HTR-8/SVneo (cell line): Measurements from ENCODE around the gene CXCL6.

ENCODE experiments used
- DNase-seq: peaks from one replicate; pipeline ENCODE4 v3.0.0; 2011; ENCODE audit warnings: low spot score, mixed read lengths; ENCODE audit not compliant: insufficient read length
- FAIRE-seq: peaks from 2 replicates; lab custom pipeline; 2011; peaks lifted over from hg19 to GRCh38; lab: Jason Lieb, UNC

Gene CXCL6

DNA sequence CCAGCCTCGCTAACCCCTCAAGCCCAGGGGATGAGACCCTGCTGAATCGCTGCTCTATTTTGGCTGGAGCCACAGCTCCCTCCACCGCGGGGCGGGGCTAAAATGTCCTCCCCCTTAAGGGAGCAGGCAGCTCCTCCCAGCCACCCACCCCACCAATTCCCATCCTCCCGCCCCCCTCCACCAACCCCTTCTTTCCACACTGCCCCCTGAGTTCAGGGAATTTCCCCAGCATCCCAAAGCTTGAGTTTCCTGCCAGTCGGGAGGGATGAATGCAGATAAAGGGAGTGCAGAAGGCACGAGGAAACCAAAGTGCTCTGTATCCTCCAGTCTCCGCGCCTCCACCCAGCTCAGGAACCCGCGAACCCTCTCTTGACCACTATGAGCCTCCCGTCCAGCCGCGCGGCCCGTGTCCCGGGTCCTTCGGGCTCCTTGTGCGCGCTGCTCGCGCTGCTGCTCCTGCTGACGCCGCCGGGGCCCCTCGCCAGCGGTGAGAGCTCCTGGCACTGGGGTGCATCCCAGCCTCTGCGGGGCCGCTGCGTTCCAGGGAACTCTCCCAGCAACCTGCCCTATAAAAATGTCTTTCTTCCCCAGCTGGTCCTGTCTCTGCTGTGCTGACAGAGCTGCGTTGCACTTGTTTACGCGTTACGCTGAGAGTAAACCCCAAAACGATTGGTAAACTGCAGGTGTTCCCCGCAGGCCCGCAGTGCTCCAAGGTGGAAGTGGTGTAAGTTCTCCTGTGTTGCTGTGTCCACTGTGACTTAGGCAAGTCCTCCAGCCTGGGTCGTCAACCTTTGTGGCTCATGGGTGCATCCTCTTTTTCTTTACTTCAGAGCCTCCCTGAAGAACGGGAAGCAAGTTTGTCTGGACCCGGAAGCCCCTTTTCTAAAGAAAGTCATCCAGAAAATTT lies at the start of gene CXCL6:
CXCL6 (plus strand) TSS at position 306 of the 907 bp plus-strand sequence; CDS start at position 379, 73 bp downstream.
- FAIRE-seq (no peak), DNase-seq (no peak)

GRCh38 chr4:73788411-73788810 lies 48.1 kb upstream of the CXCL6 start:
- DNase-seq (no peak), FAIRE-seq (no peak)

DNA sequence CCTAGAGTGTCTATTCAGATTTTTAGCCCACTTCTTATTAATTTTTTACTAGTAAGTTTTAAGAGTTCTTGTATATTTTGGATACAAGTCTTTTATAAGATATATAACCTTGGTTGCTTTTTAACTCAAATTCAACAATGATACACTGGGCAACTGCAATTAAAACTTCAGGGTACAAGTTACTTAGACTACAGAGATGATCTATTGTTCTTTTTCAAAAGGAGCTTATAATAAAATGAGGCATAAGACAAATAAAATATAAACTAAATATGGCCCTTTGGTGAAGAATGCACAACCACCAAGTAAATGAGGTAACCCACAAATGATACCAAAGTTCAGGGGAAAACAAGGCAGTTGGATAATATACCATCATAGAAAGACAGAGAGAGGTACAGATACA lies 37.6 kb upstream of the CXCL6 start:
- no peak for FAIRE-seq
- no peak for DNase-seq

GRCh38 chr4:73800206-73800605 lies 36.3 kb upstream of the CXCL6 start:
- DNase-seq (no peak), FAIRE-seq (no peak)

DNA sequence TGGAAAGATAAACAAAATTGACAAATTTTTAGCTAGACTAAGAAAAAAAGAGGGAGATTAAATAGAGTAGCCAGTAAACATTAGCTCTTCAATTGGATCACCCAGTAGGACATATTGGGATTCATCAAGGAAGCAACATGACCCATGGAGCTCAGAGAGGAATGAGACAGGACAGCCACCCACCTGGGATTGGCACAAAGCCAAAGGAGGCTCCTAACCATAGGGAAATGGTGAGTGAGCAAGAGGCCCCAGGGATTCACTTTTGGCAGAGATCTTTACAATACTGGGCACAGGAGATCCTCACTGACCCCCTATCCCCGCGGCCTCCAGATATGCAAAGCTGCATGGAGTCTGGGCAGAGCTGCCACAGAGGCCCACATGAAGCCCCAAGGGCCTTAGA lies 34.8 kb upstream of the CXCL6 start:
- no peak for FAIRE-seq
- DNase-seq: no peak

DNA sequence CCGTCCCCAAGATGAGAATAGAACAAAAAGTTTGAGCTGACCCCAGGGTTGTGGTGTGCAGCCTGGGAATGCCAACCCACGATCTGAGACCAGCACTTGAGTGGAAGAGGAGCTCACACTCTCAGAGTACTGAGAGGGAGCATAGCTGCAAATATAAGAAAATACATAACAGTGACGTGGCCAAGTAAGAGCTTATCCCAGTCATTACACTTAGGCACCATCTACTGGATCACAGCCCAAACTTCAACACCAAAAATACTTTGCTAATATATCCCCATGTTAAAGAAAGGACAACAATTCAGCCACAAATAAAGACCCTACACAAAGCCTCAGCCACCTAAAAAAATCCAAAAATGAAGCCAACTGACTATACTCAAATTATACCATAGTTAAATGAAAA lies 33.3 kb upstream of the CXCL6 start:
- FAIRE-seq (no peak), DNase-seq (no peak)

DNA sequence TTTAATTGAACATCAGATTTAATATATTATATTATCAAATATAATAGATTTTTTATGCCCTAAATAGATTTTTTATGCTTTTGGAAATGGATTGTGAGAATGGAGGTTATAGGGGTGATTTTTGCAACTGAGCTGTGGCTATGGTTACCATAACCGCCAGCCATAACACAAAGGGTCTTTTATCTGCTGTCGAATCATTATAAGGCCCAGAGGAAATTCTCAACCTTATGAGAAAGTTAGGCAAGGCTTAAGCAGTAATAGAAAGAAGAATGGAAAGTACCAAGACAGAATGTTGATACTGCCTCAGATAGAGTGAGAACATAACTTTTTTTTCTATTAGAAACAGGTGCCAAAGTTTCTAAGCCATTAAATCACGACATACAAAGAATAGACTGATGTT lies 26.3 kb upstream of the CXCL6 start:
- no peak for DNase-seq
- no peak for FAIRE-seq

DNA sequence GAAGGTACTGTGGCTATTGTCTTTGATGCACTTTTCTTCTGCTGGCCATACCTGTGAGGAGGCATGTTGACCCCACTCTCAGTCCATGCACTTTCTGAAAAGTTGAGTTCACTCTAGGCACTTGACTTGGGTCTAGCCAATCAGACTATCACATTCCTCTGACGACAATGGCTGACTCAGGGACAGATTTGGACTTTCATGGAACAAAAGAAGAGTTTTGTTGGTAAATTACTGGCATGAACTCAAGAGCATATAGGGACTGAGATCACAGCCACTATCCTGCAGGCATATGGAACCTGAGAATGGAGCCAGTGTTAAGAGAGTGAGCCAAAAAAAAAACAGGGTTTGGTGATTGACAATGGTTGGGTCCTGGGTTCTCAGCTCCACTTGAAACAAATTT lies 24.6 kb upstream of the CXCL6 start:
- DNase-seq (no peak), FAIRE-seq (no peak)

DNA sequence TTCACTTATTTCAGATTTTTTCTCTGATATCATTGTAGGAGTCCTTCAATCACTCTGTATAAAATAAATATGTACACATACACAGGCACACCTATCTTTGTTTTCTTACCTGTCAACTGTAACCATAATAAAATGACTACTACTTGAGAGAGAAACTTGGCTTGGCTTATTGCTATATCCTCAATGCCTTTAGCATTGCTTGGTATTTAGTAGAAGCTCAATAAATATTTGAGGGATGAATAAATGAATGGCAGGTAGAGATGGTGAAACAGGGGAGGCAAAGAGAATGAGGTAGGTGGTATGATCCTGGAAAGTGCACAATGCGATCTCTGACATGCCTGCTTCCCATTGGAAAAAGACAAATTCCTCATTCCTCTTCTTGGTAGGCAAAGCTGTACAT lies 21.8 kb upstream of the CXCL6 start:
- FAIRE-seq (no peak), DNase-seq (no peak)

DNA sequence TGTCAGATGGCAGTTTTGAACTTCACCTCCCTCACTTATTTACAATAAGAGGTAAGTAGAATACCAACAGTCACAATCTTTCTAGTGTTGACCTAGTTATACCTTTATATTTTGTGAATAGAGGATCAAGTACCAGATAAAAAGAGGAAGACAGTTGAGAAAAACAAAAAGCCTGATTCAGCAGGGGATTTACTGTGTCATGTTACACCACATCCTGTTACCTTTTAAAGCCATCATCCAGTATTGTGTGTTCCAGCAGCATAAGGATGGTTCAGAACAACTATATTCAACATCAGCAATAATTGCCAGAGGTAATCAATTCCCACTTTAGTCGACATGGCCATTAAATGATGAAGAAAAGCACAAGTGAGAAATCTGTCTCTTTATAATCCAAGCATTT lies 21.3 kb upstream of the CXCL6 start:
- FAIRE-seq (no peak), DNase-seq (no peak)

DNA sequence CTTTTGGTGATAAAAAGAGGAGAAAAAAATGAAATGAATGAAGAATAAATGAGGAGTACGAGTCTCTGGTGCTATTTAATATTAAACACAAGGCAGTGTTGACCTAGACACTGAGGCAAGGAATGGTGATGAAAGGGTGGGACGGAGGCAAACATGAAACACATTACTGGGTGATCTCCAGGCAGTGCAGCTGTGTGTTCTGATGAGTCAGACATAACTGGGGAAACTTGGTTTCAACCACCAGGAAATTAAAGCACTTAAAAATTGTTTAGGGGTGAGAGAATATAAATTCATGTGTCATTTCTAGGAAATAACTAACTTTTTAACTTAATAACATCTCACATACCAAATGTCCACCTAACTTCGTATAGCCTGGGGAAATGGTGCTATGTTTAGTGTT lies 19.7 kb upstream of the CXCL6 start:
- DNase-seq (no peak), FAIRE-seq (no peak)

DNA sequence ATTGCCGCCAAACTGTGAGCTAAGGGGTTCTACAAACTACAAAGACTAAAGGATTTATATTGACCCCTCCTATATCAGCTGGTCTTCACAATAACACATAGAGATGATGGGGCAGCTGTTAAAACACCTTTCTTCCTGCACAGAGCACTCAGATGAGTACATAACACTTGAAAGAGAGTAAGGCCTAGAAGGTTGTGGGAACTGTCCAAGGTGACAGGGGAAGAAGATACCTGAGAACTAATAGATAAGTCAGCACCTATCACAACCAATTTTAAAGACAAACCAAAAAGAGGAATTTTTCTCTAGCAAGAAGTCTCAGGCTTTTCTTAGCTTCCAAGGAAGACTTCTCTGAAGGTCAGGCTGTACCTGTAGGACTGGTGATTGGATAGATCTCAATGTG lies 19.1 kb upstream of the CXCL6 start:
- DNase-seq: no peak
- no peak for FAIRE-seq

DNA sequence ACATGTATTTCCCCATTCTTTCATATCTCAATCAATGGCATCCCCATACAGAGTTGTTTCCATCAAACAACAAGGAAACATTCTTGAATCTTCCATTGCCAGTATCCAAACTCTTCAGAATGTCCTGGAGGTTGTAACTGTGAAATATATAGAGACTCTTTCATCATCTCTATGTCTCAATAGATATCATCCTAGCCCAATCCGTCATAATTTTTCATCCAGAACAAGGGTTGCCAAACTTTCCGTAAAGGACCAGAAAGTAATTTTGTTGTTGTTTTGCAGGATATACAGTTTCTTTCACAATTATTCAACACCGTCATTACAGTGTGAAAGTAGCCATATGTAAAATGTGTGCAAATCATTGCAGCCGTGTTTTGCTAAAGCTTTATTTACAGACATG lies 15.2 kb upstream of the CXCL6 start:
- FAIRE-seq: no peak
- DNase-seq: no peak

DNA sequence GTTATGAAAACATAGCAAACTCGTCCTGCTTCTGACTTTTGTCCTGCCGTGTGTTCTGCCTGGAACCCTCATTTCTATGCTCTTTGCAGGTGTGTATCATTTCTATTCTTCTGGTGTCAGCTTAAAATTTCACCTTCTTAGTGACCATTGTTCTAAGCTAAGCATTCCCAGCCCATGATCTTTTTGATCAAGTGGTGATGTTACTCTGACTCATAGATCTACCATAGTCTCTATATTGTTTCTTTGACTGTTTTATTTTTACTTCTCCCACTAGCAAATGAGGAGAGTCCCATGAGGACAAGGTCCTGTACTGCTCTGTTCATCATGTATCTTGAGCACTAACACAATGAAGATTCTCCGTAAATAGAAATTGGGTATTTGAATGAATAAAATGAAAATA lies 14.1 kb upstream of the CXCL6 start:
- DNase-seq (no peak), FAIRE-seq (no peak)

DNA sequence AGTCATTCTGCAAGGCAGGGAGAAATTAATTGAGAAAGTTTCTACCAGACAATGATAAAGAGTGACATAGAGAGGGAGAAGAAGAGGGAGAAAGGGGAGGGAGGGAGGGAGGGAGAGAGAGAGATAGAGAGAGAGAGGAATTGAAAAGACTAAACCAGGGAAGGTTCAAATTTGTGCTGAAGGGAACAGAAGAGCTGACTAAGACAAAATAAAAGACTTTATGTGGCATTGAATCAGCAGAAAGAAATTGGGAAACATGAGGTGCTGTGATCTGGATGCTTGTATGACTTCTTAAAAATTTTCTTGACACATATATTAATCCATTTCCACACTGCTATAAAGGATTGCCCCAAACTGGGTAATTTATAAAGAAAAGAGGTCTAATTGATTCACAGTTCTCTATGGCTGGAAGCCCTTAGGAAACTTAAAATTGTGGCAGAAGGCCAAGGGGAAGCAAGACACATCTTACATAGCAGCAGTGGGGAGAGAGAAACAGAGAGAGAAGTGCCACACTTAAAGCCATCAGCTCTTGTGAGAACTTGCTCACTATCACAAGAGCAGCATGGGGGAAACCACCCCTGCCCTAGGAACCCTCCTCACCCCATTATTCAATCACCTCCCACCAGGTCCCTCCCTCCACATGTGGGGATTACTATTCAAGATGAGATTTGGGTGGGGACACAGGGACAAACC lies 13.5 kb upstream of the CXCL6 start:
- DNase-seq (no peak), FAIRE-seq (no peak)

DNA sequence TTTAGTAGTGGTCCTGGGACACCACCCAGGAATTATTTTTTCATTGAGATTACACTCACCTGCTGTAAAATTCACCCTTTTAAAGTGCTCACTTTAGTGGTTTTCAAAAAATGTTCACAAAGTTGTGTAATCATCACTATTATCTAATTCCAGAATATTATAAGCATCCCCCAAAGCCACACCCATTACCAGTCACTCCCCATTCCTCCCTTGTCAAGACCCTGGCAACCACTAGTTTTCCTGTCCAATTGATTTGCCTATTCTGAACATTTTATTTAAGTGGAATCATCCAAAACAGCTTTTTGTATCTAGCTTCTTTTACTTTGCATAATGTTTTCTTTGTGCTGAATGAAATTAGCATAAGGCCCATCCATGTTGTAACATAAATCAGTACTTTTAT lies 12.7 kb upstream of the CXCL6 start:
- FAIRE-seq: no peak
- no peak for DNase-seq

DNA sequence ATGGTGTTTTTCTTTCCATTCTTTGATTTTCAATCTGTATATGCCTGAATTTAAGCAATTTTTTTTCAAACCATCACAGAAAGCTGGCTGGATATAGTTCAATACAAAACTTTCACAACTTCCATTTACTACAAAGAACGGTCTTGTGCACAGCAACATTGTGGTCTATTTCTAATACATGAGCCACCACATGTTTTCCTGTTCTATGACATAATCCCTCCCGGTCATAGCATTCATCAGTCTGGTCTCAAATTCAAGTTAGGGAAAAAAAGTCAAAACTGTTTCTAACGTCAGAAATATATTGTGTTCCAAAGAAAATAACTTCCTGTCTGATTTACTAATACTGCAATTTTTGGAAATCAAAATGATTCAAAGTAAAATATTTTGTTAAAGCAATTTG lies 7.5 kb upstream of the CXCL6 start:
- FAIRE-seq (no peak), DNase-seq (no peak)

GRCh38 chr4:73831569-73831968 lies 4.9 kb upstream of the CXCL6 start:
- FAIRE-seq: no peak
- no peak for DNase-seq

DNA sequence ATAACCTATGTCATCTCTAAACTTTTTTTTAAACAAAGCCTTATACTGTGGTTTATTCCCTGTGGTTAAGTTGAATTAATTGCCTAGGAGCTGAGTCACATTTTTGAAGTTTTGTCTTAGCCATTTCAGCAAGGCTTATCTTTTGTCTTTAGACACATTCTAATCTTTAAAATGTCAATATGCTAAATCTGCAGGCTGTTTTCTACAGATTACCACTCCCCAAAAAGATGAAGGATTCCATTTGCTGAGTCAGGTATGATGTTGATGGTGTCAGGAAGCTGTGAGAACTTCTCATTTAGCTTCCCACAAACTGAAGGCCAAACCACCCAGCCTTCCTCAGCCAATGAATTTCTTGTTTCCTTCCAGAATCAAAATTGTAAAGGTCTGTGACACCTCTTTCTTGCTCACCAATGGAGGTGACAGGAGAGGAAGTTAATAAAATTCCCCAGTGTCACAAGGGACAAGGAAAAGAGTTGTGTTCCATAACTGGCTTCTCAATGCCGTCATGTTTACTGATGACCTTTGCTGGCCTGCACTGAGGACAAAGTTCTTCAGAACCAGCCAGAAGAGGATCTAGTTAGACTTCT lies 3.7 kb upstream of the CXCL6 start:
- DNase-seq (no peak), FAIRE-seq (no peak)

DNA sequence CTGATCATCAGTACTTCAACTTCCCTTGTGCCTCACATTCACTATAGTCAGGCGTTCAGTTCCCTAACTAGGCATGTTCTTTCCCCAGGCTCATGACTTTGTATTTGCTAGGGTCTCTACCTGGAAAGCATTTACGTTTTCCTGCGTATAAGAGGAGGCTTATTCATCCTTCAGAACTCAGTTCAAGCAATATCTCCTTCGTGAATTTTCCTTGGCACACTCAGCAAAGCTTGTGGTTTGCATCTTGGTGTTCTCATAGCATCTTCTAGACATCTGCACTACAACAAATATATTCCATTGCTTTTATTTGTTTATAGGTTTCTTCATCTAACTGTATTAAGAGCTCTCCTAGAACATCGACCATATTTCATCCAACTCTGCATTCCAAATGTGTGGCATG lies 2.6 kb downstream of the CXCL6 start:
- DNase-seq: no peak

DNA sequence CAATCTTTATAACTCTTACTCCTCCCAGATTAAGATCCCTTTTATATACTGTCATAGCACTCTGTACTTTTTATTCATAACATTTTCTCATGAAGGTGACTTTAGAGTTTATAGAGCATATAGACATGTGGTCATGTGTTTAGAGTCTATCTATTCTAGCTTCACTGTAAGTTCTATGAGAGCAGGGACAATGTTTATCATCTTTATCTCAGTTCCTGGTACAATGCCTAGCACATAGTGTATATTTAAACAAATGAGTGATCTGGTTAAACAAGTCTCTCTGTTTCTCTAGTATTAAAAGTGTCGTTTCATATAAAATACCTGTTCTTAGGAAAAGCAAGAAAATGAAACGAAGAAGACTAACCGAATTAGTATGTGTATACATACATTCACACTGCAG lies 3.2 kb downstream of the CXCL6 start:
- no peak for FAIRE-seq
- no peak for DNase-seq

More for the DNA sequence above, 2.6 kb downstream of the CXCL6 start:
- no peak for FAIRE-seq
